ENCODE measurements around the gene MYO10.

DNA sequence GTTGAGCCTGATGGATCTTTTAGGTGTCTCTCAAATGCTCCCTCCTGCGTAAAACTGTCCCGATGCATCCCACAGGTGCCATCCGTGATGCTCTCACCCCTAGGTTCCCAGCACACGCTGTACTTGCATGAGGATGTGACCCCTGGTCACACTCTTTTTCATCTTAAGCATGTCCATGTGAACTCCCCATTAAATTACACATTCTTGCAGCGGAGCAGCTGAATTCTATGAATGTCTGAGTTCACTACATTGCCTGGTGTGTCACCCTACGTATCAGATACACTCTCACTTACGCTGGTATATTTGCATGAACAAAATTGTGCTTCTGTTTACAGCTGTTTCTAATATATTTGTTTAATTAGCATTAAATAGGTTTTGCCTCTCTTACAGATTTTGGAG, 214.0 kb downstream of the MYO10 start:
- TF ChIP-seq, protein P1, sequence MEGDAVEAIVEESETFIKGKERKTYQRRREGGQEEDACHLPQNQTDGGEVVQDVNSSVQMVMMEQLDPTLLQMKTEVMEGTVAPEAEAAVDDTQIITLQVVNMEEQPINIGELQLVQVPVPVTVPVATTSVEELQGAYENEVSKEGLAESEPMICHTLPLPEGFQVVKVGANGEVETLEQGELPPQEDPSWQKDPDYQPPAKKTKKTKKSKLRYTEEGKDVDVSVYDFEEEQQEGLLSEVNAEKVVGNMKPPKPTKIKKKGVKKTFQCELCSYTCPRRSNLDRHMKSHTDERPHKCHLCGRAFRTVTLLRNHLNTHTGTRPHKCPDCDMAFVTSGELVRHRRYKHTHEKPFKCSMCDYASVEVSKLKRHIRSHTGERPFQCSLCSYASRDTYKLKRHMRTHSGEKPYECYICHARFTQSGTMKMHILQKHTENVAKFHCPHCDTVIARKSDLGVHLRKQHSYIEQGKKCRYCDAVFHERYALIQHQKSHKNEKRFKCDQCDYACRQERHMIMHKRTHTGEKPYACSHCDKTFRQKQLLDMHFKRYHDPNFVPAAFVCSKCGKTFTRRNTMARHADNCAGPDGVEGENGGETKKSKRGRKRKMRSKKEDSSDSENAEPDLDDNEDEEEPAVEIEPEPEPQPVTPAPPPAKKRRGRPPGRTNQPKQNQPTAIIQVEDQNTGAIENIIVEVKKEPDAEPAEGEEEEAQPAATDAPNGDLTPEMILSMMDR (IDR thresholded peaks at IDR 0.05) = no peak
- no peak for TF ChIP-seq POLR2AphosphoS5 (IDR thresholded peaks at IDR 0.05)
- no peak for TF ChIP-seq POLR2A (IDR thresholded peaks at IDR 0.05)
